Adipose tissue (tissue), 3 donors: Measurements from ENCODE around the gene NKAPD1. TPM values are rescaled to one million over a fixed set of nuclear protein-coding genes. Genes with fewer than 3 reads are reported as not detected.
"Not testable (repeated sequence)": the region's sequence is repeated elsewhere in the genome, so short reads cannot be mapped to it uniquely, and the experiment has no call there.

Experiments used
- H3K27ac ChIP-seq: one replicate; pipeline ENCODE4 v1.5.1; 2013; ENCODE audit warnings: low read depth, low read length
- WGBS, 3 donors: extraction: QIAGEN DNeasy Blood & Tissue Kit; methylation state at CpG; one replicate each; pipeline ENCODE4 v1.1.7; 2013; 5-methylcytosine and 5-hydroxymethylcytosine counted together
- polyA plus RNA-seq, 3 donors: library from polyadenylated mRNA; stranded (reverse); fragments of 200-250 nt; gene quantifications; one replicate each; pipeline ENCODE4 v1.2.3, GENCODE V29; 2013
- donor health status: healthy with polysubstance abuse.
- donor health status: Bipolar disorder and iron deficiency.
- donor health status: healthy.

The NKAPD1 gene
- polyA plus RNA-seq: 10 to 100 TPM; 11.9 to 12.8 (median 11.9) TPM

GRCh38 chr11:112073941-112074811, at the start of gene NKAPD1, which contains the start of gene PIH1D2:
NKAPD1 (plus strand) TSS chr11:112074299; CDS start chr11:112075575, 1,276 bp downstream.
PIH1D2 (minus strand) TSS chr11:112074017; CDS start chr11:112073174, 843 bp downstream.
- no peak within 1 kb of the TSS for H3K27ac ChIP-seq
- WGBS, 3 donors: 0% methylated on average over 43 of the region's 43 CpGs

DNA sequence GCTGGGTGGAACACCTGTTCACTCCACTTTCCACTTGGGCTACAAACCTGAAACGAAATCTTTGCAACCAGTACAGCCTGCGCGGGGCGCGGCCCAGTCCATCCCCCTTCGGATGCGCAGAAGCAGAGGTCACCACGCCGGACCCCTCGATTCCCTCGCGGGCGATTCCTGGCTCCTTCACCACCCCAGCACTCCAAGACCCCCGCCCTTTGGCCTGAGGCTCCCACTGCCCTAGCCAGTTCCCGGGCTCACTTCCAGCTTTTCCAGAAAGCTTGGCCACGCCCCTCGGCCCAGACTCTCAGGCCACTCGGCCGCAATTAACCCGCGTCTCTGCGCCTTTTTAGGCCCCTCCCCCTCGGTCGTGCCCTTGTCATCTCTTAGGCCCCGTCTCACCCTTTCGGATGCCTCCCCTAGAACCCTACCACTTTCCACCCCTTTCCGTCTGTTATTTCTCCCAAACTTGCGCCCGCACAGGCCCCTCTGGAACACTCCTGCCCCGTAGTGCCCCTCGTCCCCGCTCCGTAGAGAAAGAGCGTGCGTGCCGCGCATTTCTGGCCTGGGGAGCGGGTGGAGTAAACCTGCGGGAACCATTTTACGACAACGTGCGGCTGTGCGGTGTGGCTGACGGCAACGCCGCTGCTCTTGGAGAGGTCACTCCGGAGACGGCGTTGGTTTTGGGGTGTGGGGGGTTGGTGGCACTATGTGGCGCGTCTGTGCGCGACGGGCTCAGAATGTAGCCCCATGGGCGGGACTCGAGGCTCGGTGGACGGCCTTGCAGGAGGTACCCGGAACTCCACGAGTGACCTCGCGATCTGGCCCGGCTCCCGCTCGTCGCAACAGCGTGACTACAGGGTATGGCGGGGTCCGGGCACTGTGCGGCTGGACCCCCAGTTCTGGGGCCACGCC, 49.1 kb upstream of the NKAPD1 start, which contains the start of gene DLAT:
DLAT (plus strand) TSS at position 636 of the 906 bp plus-strand sequence; CDS start at position 701, 65 bp downstream.
- 0% methylated on average over 70 to 71 of the region's 71 CpGs for WGBS, 3 donors
- no peak within 1 kb of the TSS for H3K27ac ChIP-seq

- H3K27ac ChIP-seq: no peak overlapping the region
- 0 to 1% (median 1%) methylated on average over 8 of the region's 8 CpGs for WGBS, 3 donors
Observed at GRCh38 chr11:112025707-112026106, 48.4 kb upstream of the NKAPD1 start.

- H3K27ac ChIP-seq: not testable (repeated sequence)
- WGBS, 3 donors: 93 to 96% (median 95%) methylated on average over 27 to 33 of the region's 49 CpGs
Observed at GRCh38 chr11:112026784-112027410, 47.2 kb upstream of the NKAPD1 start.

- 85 to 97% (median 91%) methylated on average over 2 of the region's 2 CpGs for WGBS, 3 donors
- H3K27ac ChIP-seq: no peak overlapping the region
Observed at GRCh38 chr11:112029460-112029859, 44.6 kb upstream of the NKAPD1 start.

- 90 to 95% (median 94%) methylated on average over 3 of the region's 3 CpGs for WGBS, 3 donors
- H3K27ac ChIP-seq: no peak overlapping the region
Observed at GRCh38 chr11:112033902-112034301, 40.2 kb upstream of the NKAPD1 start.

DNA sequence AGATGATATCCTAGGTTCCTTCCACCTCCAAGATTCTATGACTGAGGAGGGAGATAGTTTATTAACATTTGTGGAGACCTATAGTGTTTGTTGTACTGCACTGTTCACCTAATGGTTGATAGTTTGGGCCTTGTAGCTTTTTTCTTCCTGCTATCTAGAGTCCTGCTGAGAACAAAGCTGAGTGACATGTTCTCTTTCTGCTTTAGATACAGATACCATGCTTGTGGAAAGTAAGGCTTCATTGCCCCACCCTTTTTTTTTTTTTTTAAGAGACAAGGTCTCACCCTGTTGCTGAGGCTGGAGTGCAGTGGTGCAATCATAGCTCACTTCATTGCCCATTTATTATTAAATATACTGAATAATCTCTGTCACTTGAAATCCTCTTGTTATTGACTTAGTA, 36.6 kb upstream of the NKAPD1 start:
- H3K27ac ChIP-seq: no peak overlapping the region

DNA sequence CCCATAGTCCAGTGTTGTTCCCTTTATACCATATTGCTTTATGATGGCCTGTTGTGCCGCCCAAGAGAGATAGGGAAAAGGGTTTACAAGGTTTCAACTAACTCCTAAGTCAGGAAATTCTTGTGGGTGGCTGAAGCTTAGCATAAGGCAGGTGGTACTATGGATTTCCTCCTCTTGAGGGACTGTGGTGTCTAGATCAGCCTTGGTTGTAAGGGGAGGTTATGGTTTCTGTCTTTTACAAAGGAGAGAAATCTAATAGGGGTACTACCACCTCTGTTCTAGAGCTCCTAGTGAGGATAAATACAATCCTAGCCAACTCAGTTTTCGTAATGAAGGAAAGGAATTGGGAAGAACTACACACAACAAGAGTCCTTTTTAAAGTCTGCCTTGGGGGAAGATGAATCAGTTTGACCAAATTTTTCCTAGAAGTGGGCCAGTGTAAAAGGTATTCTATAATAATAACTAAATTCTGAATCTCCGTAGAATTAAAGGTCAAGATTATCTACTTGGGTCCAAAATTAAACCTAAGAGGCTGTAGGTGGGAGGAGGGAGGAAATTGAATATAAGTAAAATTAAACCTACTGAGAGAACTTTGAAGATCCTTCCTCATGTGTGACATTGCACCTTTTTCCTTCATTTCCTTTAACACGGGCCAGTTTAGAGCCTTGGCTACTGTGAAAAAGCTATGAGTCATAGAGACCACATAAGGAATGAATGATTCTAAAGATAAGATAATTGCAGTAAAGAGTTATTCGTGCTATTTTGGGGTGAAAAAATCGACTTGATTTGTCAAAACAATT, 31.7 kb upstream of the NKAPD1 start:
- H3K27ac ChIP-seq: no peak overlapping the region
- 56 to 70% (median 61%) methylated on average over 6 of the region's 6 CpGs for WGBS, 3 donors

GRCh38 chr11:112042961-112043304, 31.2 kb upstream of the NKAPD1 start:
- 94 to 97% (median 96%) methylated on average over 2 of the region's 2 CpGs for WGBS, 3 donors
- no peak overlapping the region for H3K27ac ChIP-seq

GRCh38 chr11:112044961-112045360, 29.1 kb upstream of the NKAPD1 start:
- 48 to 98% (median 97%) methylated on average over 4 of the region's 4 CpGs for WGBS, 3 donors
- H3K27ac ChIP-seq: no peak overlapping the region

DNA sequence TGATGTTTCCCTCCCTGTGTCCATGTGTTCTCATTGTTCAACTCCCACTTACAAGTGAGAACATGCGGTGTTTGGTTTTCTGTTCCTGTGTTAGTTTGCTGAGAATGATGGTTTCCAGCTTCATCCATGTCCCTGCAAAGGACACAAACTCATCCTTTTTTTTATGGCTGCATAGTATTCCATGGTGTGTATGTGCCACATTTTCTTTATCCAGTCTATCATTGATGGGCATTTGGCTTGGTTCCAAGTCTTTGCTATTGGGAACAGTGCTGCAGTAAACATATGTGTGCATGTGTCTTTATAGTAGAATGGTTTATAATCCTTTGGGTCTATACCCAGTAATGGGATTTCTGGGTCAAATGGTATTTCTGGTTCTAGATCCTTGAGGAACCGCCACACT, 27.5 kb upstream of the NKAPD1 start:
- WGBS, 3 donors: 99 to 100% (median 100%) methylated on average over 2 of the region's 2 CpGs
- H3K27ac ChIP-seq: not testable (repeated sequence)

- not testable (repeated sequence) for H3K27ac ChIP-seq
- 88 to 95% (median 95%) methylated on average over 3 of the region's 3 CpGs for WGBS, 3 donors
Observed at GRCh38 chr11:112048256-112048655, 25.8 kb upstream of the NKAPD1 start.

DNA sequence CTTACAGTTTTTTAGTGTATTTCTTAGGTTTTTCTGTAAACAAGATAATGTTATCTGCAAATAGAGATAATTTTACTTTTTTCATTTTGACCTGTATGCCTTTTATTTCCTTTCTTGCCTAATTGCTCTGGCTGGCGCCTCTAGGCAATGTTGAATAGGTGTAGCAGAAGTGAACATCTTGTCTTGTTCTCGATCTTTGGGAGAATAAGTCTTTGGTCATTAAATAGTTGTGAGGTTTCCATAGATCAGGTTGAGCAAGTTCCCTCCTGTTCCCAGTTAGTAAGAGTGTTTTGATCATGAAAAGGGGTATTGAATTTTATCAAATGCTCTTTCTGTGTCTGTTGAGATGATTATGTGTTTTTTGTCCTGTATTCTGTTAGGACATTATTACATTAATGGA, 24.3 kb upstream of the NKAPD1 start:
- WGBS, 3 donors: 48 to 49% (median 48%) methylated on average over 2 of the region's 2 CpGs
- H3K27ac ChIP-seq: no peak overlapping the region

GRCh38 chr11:112050721-112051120, 23.4 kb upstream of the NKAPD1 start:
- WGBS, 3 donors: 84 to 86% (median 86%) methylated on average over 3 of the region's 3 CpGs

DNA sequence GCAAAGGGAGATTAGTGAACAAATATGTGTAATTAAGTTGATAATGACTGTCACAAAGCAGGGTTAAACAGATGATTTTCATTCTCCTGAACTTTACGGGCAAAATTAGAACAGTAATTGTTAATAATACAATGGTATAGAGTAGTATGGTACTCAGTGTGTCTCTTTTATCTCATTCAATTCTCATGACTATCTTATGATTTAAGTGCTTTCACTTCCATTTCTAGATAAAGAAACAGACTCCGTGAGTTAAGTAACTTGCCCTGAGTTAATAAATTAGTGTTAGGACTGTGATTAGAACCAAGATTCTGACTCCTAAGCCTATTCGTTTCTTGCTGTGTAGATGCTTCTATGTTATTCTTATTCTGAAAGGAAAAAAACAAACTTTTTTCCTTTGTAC, 22.3 kb upstream of the NKAPD1 start:
- 89 to 92% (median 91%) methylated on average over 3 of the region's 3 CpGs for WGBS, 3 donors

More at GRCh38 chr11:112050721-112051120, 23.4 kb upstream of the NKAPD1 start:
- H3K27ac ChIP-seq: no peak overlapping the region

GRCh38 chr11:112057170-112057569, 16.9 kb upstream of the NKAPD1 start:
- no peak overlapping the region for H3K27ac ChIP-seq
- whole genome bisulfite sequencing, 3 donors: 69 to 91% (median 90%) methylated on average over 4 of the region's 4 CpGs

More for the DNA sequence above, 22.3 kb upstream of the NKAPD1 start:
- H3K27ac ChIP-seq: no peak overlapping the region

GRCh38 chr11:112058103-112058502, 16.0 kb upstream of the NKAPD1 start:
- WGBS, 3 donors: 41 to 63% (median 53%) methylated on average over 1 of the region's 1 CpG
- H3K27ac ChIP-seq: no peak overlapping the region

DNA sequence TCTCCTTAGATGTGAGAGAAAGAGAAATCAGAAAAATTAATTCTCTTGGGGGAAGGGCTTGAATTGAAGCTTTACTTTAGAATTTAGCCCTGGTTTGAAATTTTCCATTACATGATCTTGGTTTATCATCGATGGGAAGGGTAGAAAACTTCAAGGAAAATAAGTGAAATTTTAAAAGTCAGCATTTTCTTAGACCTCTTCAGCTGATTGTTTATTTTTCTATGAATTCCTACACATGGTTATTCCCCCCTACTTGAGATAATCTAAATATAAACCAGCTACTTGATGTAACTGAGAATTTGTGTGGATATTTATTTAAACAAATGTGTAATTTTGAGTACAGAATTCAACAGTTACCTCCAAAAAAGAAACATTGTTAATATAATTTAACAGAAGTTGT, 11.2 kb upstream of the NKAPD1 start:
- H3K27ac ChIP-seq: no peak overlapping the region
- WGBS, 3 donors: 90 to 100% (median 94%) methylated on average over 1 of the region's 1 CpG
